Ascending aorta (tissue), 2 donors: ENCODE data around the gene TUBB4B. TPM values are rescaled to one million over a fixed set of nuclear protein-coding genes. Genes with fewer than 3 reads are reported as not detected.
A peak's percentile ranks its signal among the peaks of the same experiment; 100 is the strongest.
"Not testable (repeated sequence)": the region's sequence is repeated elsewhere in the genome, so short reads cannot be mapped to it uniquely, and the experiment has no call there.

Source experiments
- DNase-seq, 2 donors: peaks; one replicate each; pipeline ENCODE4 v3.0.0-alpha.2; 2019; ENCODE audit warnings: low spot score in 2 of 2
- H3K27ac ChIP-seq, 2 donors: fragments of 200-600 bp; sonication (generic); one replicate each; pipeline ENCODE4 v1.5.1; 2016 to 2017; ENCODE audit warnings: mild to moderate bottlenecking in 1 of 2
- H3K27me3 ChIP-seq: fragments of 200-600 bp; sonication (generic); one replicate; pipeline ENCODE4 v1.5.1; 2017
- H3K36me3 ChIP-seq, 2 donors: fragments of 200-600 bp; sonication (generic); one replicate each; pipeline ENCODE4 v1.5.1; 2016
- H3K4me1 ChIP-seq, 2 donors: fragments of 200-600 bp; sonication (generic); one replicate each; pipeline ENCODE4 v1.5.1; 2016 to 2017; ENCODE audit warnings: mild to moderate bottlenecking in 1 of 2
- H3K4me3 ChIP-seq, 2 donors: fragments of 200-600 bp; sonication (generic); one replicate each; pipeline ENCODE4 v1.5.1; 2016 to 2017; ENCODE audit warnings: mild to moderate bottlenecking in 1 of 2
- H3K9me3 ChIP-seq, 2 donors: fragments of 200-600 bp; sonication (generic); one replicate each; pipeline ENCODE4 v1.5.1; 2016
- intact Hi-C: fragments of 100-400 bp; cut with DNase I; formaldehyde crosslinking; loops from one replicate; pipeline ENCODE4 v1.15.1; 2023
- total RNA-seq: library from RNA; depleted of rRNA; stranded (reverse); fragments of >200 nt; gene quantifications from one replicate; pipeline ENCODE4 v1.1.0, GENCODE V29; 2016
- TF ChIP-seq, protein P1 (sequence below), 3 experiments: fragments of 200-600 bp in 2 of 3; fragments of 450-650 bp in 1 of 3; sonication (generic) in 2 of 3; IDR thresholded peaks; one replicate each; pipeline ENCODE4 v1.5.1; 2016 to 2019; ENCODE audit warnings: antibody characterized with exemption in 3 of 3, mild to moderate bottlenecking in 1 of 3, moderate library complexity in 1 of 3

Gene TUBB4B
- total RNA-seq, 1 donor from 2014 or later = 403 TPM

DNA sequence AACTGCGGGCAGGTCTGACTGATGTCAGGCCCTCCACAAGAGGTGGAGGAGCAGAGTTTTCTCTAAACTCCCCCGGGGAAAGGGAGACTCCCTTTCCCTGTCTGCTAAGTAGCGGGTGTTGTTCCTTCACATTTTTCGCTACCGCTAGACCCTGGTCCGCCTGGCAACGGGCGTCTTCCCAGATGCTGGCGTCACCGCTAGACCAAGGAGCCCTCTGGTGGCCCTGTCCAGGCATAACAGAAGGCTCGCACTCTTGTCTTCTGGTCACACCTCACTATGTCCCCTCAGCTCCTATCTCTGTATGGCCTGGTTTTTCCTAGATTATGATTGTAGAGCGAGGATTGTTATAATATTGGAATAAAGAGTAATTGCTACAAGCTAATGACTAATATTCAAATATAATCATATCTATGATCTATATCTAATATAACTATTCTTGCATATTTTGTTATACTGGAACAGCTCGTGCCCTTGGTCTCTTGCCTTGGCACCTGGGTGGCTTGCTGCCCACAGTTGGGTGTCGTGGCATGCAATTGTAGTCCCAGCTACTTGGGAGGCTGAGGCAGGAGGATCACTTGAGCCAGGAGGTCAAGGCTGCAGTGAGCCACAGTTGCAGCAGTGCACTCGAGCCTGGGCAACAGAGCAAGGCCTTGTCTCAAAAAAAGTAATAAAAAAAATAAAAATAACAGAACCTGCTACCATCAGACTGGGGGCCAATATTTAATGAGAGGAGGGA lies 21.3 kb downstream of the TUBB4B start:
- intact Hi-C loops, H3K4me3 ChIP-seq, H3K4me1 ChIP-seq, H3K27me3 ChIP-seq, H3K9me3 ChIP-seq, H3K27ac ChIP-seq, DNase-seq: not testable (repeated sequence)
- TF ChIP-seq, protein P1, sequence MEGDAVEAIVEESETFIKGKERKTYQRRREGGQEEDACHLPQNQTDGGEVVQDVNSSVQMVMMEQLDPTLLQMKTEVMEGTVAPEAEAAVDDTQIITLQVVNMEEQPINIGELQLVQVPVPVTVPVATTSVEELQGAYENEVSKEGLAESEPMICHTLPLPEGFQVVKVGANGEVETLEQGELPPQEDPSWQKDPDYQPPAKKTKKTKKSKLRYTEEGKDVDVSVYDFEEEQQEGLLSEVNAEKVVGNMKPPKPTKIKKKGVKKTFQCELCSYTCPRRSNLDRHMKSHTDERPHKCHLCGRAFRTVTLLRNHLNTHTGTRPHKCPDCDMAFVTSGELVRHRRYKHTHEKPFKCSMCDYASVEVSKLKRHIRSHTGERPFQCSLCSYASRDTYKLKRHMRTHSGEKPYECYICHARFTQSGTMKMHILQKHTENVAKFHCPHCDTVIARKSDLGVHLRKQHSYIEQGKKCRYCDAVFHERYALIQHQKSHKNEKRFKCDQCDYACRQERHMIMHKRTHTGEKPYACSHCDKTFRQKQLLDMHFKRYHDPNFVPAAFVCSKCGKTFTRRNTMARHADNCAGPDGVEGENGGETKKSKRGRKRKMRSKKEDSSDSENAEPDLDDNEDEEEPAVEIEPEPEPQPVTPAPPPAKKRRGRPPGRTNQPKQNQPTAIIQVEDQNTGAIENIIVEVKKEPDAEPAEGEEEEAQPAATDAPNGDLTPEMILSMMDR (IDR thresholded peaks at IDR 0.05) = peak in 1 of 3 experiments; percentile 53
- H3K36me3 ChIP-seq = peaks cover 29 to 57% of the 10 kb centered on the region in 2 donors

DNA sequence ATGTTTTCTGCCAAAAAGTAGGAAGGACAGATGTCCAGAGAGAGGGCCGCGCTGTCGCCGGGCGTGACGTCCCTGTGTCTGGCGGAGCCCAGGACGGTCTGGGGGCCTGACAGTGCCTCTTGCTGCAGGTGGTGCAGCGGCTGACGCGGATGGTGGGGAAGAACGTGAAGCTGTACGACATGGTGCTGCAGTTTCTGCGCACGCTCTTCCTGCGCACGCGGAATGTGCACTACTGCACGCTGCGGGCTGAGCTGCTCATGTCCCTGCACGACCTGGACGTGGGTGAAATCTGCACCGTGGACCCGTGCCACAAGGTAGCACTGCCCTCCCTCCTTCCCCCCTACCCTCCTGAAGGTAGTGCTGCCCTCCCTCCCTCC lies 21.8 kb downstream of the TUBB4B start:
- TF ChIP-seq, protein P1 (IDR thresholded peaks at IDR 0.05) = no peak
- DNase-seq = no peak
- Histone ChIP-seq H3K4me1 (no peaks in the 10 kb centered on the region), H3K9me3 (no peaks in the 10 kb centered on the region), H3K27ac (no peak overlapping the region), H3K36me3 (peaks cover 29 to 61% of the 10 kb centered on the region in 2 donors), H3K4me3 (no peak overlapping the region), H3K27me3 (no peaks in the 10 kb centered on the region)
- intact Hi-C loops = no loop called here

DNA sequence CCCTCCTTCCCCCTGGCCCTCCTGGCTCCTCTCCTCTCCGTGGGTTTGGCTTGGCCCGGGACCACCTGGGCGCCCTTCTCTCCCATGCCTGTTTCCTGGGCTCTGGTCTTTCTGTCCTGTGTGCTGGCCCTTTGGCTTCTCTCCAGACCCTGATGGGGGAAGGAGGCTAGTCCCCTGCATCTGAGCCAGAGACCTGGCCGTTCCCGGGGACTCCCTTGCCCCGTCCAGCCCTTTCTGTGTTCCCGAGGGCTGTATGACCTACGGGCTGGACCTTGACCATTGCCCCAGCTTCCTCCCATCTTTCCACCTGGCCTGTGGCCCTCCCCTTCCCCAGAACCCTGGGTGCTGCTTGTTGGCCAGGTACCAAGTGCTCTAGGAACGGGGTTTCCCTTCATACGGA lies 22.4 kb downstream of the TUBB4B start:
- Histone ChIP-seq H3K27ac (no peak overlapping the region), H3K27me3 (no peaks in the 10 kb centered on the region), H3K4me3 (no peak overlapping the region), H3K4me1 (peaks cover 1 to 2% of the 10 kb centered on the region in 2 donors), H3K9me3 (no peaks in the 10 kb centered on the region), H3K36me3 (peaks cover 29 to 58% of the 10 kb centered on the region in 2 donors)
- no peak for DNase-seq
- TF ChIP-seq, protein P1 (IDR thresholded peaks at IDR 0.05) = no peak
- intact Hi-C loops = no loop called here

DNA sequence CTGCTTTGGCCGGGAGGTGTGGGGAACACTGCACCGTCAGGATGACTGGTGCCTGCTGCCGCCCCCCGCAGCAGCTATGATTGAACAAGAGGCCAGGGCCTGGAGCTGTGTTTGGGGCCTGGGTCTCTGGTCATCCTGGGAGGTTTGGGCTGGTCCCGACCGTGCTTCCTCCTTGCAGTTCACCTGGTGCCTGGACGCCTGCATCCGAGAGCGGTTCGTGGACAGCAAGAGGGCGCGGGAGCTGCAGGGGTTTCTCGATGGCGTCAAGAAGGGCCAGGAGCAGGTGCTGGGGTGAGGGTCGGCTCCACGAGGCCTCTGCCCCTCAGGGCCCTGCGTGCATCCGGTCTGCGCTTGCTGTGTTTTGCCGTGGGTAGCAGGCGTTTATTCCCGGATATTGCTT lies 23.0 kb downstream of the TUBB4B start:
- no peak overlapping the region for H3K27ac ChIP-seq
- peaks cover 7 to 8% of the 10 kb centered on the region in 2 donors for H3K4me1 ChIP-seq
- H3K4me3 ChIP-seq = no peak overlapping the region
- TF ChIP-seq, protein P1 (IDR thresholded peaks at IDR 0.05) = no peak
- DNase-seq = no peak
- peaks cover 29 to 53% of the 10 kb centered on the region in 2 donors for H3K36me3 ChIP-seq
- H3K27me3 ChIP-seq = no peaks in the 10 kb centered on the region
- intact Hi-C loops = no loop called here
- H3K9me3 ChIP-seq = no peaks in the 10 kb centered on the region

DNA sequence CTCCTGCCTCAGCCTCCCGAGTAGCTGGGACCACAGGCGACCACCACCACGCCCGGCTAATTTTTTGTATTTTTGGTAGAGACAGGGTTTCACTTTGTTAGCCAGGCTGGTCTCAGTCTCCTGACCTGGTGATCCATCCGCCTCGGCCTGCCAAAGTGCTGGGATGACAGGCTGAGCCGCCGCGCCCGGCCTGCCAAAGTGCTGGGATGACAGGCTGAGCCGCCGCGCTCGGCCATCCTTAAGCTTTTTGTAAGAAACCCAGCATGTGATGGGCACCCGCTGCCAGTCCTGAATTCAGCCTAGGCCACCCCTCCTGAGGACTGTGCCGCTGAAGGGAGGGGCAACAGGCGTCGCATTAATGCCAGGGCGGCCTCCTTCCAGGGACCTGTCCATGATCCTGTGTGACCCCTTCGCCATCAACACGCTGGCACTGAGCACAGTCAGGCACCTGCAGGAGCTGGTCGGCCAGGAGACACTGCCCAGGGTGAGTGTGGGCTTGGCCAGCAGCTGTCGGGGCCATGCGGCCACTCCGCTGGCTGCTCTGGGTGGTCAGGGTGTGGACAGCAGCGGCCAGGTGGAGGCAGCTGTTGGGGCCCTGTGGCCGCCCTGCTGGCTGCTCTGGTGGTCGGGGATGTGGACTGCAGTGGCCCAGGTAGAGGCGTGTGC lies 24.5 kb downstream of the TUBB4B start:
- Histone ChIP-seq H3K27me3 (no peaks in the 10 kb centered on the region), H3K36me3 (peaks cover 27 to 50% of the 10 kb centered on the region in 2 donors)
- TF ChIP-seq, protein P1 (IDR thresholded peaks at IDR 0.05) = no peak

More for the DNA sequence above, 24.5 kb downstream of the TUBB4B start:
- Histone ChIP-seq H3K4me1 (peaks cover 10 to 15% of the 10 kb centered on the region in 2 donors), H3K4me3 (no peak overlapping the region), H3K9me3 (no peaks in the 10 kb centered on the region), H3K27ac (no peak overlapping the region)
- intact Hi-C loops = no loop called here
- DNase-seq = no peak
